ENCODE results near the gene IL13RA1. TPM values are rescaled to one million over a fixed set of nuclear protein-coding genes. Genes with fewer than 3 reads are reported as not detected.

The IL13RA1 gene
- total RNA-seq, 1 experiment from 2014 or later: 28.2 TPM

DNA sequence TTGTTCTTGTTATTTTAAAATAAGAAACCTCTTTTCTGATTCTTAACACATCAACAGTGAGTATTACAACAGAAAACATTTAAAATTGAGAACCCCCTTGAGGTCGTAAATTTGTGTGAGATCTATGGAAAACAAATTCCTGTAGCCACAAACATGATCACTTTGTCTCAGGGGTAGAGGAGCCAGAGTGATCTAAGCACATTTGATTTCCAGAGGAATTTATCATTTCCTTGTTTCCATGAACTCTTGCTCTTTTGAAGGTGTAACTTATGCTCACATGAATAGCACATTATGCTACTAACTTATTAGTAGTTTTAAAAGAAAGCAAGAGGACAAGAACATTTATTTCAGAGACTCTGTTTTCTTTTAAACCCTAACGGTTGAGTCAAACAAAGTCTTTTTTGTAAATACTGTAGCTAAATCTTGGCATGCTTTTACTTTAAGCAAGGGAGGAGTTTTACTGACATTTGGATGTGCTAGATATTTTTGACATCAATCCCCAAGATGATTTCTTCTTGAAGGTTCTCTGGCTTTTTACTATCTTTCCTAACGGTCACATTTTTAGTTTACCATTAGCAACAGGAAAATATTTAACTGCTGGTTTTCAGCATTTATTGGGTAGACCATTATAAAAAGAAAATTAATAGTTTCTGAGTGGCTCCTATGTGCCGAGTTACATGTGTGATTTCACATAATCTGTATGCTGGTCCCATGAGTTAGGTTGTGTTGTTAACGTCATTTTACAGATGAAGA, 68.3 kb downstream of the IL13RA1 start:
- H3K4me2 ChIP-seq (ENCODE audit: low read length): no peak overlapping the region
- no peak for TF ChIP-seq SRF (IDR thresholded peaks at IDR 0.05; ENCODE audit: low read depth)
- TF ChIP-seq SP1 (IDR thresholded peaks at IDR 0.05; ENCODE audit: low read depth): no peak
- no peak for TF ChIP-seq TCF7L2 (IDR thresholded peaks at IDR 0.05; ENCODE audit: borderline replicate concordance, extremely low read depth, insufficient read depth, insufficient read length)
- ChIA-PET RAD21 (ENCODE audit: low non-redundant PET in 1 of 2, low total read pairs in 2 of 2, uncharacterized antibody in 2 of 2, unreplicated experiment in 2 of 2) (no interaction called here), POLR2A (no interaction called here), CTCF (interaction anchor here (1.2 kb wide), 1 partner anchor 336 kb away, joined by 4 read pairs; no protein-coding TSS in a partner anchor)
- H3K9me2 ChIP-seq (ENCODE audit: insufficient read depth): no peaks in the 10 kb centered on the region
- no peaks in the 10 kb centered on the region for H3K36me3 ChIP-seq (ENCODE audit: control insufficient read depth in 1 of 2, insufficient read depth in 2 of 2, low read length in 2 of 2)
- H3K4me1 ChIP-seq (ENCODE audit: control insufficient read depth in 1 of 2, insufficient read depth in 2 of 2, low read length in 2 of 2): no peaks in the 10 kb centered on the region
- H3K9ac ChIP-seq (ENCODE audit: low read length): no peak overlapping the region
- no peaks in the 10 kb centered on the region for H3K27me3 ChIP-seq (ENCODE audit: insufficient read depth, low read length)
- ATAC-seq: no peak
- H3K27ac ChIP-seq (ENCODE audit: low read depth, low read length): no peak overlapping the region
- H4K20me1 ChIP-seq (ENCODE audit: insufficient read depth): no peaks in the 10 kb centered on the region
- intact Hi-C loops (cut with micrococcal nuclease): no loop called here
- no peak for DNase-seq (ENCODE audit: low read depth, low spot score)
- H3K79me2 ChIP-seq (ENCODE audit: insufficient read depth, low read length): no peaks in the 10 kb centered on the region
- no peak overlapping the region for H2AFZ ChIP-seq (ENCODE audit: low read depth, low read length, poor library complexity, severe bottlenecking)
- no peak overlapping the region for H3K4me3 ChIP-seq (replicated peaks in 1 of 2; ENCODE audit: low read depth in 1 of 2, low read length in 2 of 2)
- BruUV-seq (replicated peaks): no TSS peak
- no peaks in the 10 kb centered on the region for H3K9me3 ChIP-seq (ENCODE audit: control insufficient read depth in 1 of 2, insufficient read depth in 1 of 2, low read depth in 1 of 2, low read length in 2 of 2)

DNA sequence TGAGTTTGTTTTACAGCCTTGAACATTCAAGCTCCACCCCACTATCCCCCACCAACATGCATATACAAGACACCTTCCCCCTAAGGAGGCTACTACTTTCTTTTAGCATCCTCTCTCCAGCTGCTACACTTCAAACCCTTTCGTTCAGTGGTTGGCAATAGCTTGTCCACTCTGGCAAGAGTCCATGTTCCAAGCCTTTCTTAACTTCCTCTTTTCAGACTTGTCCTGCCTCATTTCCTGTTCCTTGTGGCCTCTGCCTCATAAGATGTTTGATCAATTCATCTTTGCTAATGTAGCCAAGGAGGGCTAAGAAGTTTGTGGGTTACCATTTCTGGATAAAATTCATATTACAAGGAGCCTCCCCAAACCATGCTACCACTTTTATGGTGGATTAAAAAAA, 75.5 kb downstream of the IL13RA1 start:
- TF ChIP-seq, protein P1, sequence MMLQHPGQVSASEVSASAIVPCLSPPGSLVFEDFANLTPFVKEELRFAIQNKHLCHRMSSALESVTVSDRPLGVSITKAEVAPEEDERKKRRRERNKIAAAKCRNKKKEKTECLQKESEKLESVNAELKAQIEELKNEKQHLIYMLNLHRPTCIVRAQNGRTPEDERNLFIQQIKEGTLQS (IDR thresholded peaks at IDR 0.05): no peak
- TF ChIP-seq FOSL1 (IDR thresholded peaks at IDR 0.05; ENCODE audit: low read depth) (no peak), SRF (IDR thresholded peaks at IDR 0.05; ENCODE audit: low read depth) (no peak), EZH2phosphoT487 (IDR thresholded peaks at IDR 0.05; ENCODE audit: borderline replicate concordance) (no peak), ELF1 (IDR thresholded peaks at IDR 0.05; ENCODE audit: borderline replicate concordance, low read depth) (no peak), SIN3A (IDR thresholded peaks at IDR 0.05; ENCODE audit: low read depth) (no peak), CEBPB (IDR thresholded peaks at IDR 0.05; ENCODE audit: low read depth) (no peak), ZFX (IDR thresholded peaks at IDR 0.05) (no peak), POLR2A (IDR thresholded peaks at IDR 0.05; ENCODE audit: borderline replicate concordance, extremely low read depth, insufficient read depth, insufficient read length) (no peak), POLR2AphosphoS5 (IDR thresholded peaks at IDR 0.05; ENCODE audit: low read depth, low read length) (no peak)
- CTCF ChIA-PET: interaction anchor here (1.0 kb wide), 1 partner anchor 201 kb away, joined by 4 read pairs; no protein-coding TSS in a partner anchor
- no peak for DNase-seq (ENCODE audit: low read depth, low spot score)

More for the DNA sequence above, 75.5 kb downstream of the IL13RA1 start:
- Histone ChIP-seq H3K27me3 (ENCODE audit: insufficient read depth, low read length) (no peaks in the 10 kb centered on the region), H3K4me3 (replicated peaks in 1 of 2; ENCODE audit: low read depth in 1 of 2, low read length in 2 of 2) (no peak overlapping the region), H4K20me1 (ENCODE audit: insufficient read depth) (no peaks in the 10 kb centered on the region), H3K36me3 (ENCODE audit: control insufficient read depth in 1 of 2, insufficient read depth in 2 of 2, low read length in 2 of 2) (no peaks in the 10 kb centered on the region), H3K79me2 (ENCODE audit: insufficient read depth, low read length) (no peaks in the 10 kb centered on the region), H3K4me2 (ENCODE audit: low read length) (no peak overlapping the region), H2AFZ (ENCODE audit: low read depth, low read length, poor library complexity, severe bottlenecking) (no peak overlapping the region), H3K9me3 (ENCODE audit: control insufficient read depth in 1 of 2, insufficient read depth in 1 of 2, low read depth in 1 of 2, low read length in 2 of 2) (no peaks in the 10 kb centered on the region), H3K9ac (ENCODE audit: low read length) (no peak overlapping the region), H3K27ac (ENCODE audit: low read depth, low read length) (no peak overlapping the region), H3K4me1 (ENCODE audit: control insufficient read depth in 1 of 2, insufficient read depth in 2 of 2, low read length in 2 of 2) (no peaks in the 10 kb centered on the region), H3K9me2 (ENCODE audit: insufficient read depth) (no peaks in the 10 kb centered on the region)
- no peak for ATAC-seq
- RAD21 ChIA-PET (ENCODE audit: low non-redundant PET in 1 of 2, low total read pairs in 2 of 2, uncharacterized antibody in 2 of 2, unreplicated experiment in 2 of 2): no interaction called here
- POLR2A ChIA-PET: no interaction called here
- intact Hi-C loops (cut with micrococcal nuclease): loop anchor here (10.0 kb wide), 1 partner anchor 348 kb away; no protein-coding TSS in a partner anchor
- BruUV-seq (replicated peaks): no TSS peak
